ENCODE results near the gene SND1.

Gene SND1

GRCh38 chr7:127759945-127760421 lies 108.0 kb downstream of the SND1 start:
- DNase-seq (ENCODE audit: low read depth): no peak
- H3K4me3 ChIP-seq (ENCODE audit: low read depth, low read length): no peak overlapping the region
- TF ChIP-seq CTCF (IDR thresholded peaks at IDR 0.05; ENCODE audit: insufficient read depth, low read depth, low read length, missing control alignments): no peak

- no peak for TF ChIP-seq CTCF (IDR thresholded peaks at IDR 0.05; ENCODE audit: insufficient read depth, low read depth, low read length, missing control alignments)
- no peak overlapping the region for H3K4me3 ChIP-seq (ENCODE audit: low read depth, low read length)
- no peak for DNase-seq (ENCODE audit: low read depth)
These were observed 108.5 kb downstream of the SND1 start for GRCh38 chr7:127760436-127761031.

- TF ChIP-seq CTCF (IDR thresholded peaks at IDR 0.05; ENCODE audit: insufficient read depth, low read depth, low read length, missing control alignments): no peak
- no peak overlapping the region for H3K4me3 ChIP-seq (ENCODE audit: low read depth, low read length)
- no peak for DNase-seq (ENCODE audit: low read depth)
These were observed 109.2 kb downstream of the SND1 start for GRCh38 chr7:127761196-127761595.

- no peak overlapping the region for H3K4me3 ChIP-seq (ENCODE audit: low read depth, low read length)
- no peak for TF ChIP-seq CTCF (IDR thresholded peaks at IDR 0.05; ENCODE audit: insufficient read depth, low read depth, low read length, missing control alignments)
- no peak for DNase-seq (ENCODE audit: low read depth)
These were observed 112.7 kb downstream of the SND1 start for GRCh38 chr7:127764681-127765080.

- H3K4me3 ChIP-seq (ENCODE audit: low read depth, low read length): no peak overlapping the region
- TF ChIP-seq CTCF (IDR thresholded peaks at IDR 0.05; ENCODE audit: insufficient read depth, low read depth, low read length, missing control alignments): no peak
- peak; percentile 5 for DNase-seq (ENCODE audit: low read depth)
These were observed 113.2 kb downstream of the SND1 start for GRCh38 chr7:127765150-127765549.

- DNase-seq (ENCODE audit: low read depth): no peak
- no peak overlapping the region for H3K4me3 ChIP-seq (ENCODE audit: low read depth, low read length)
- TF ChIP-seq CTCF (IDR thresholded peaks at IDR 0.05; ENCODE audit: insufficient read depth, low read depth, low read length, missing control alignments): no peak
These were observed 115.0 kb downstream of the SND1 start for GRCh38 chr7:127766831-127767459.

GRCh38 chr7:127768241-127768640 lies 116.2 kb downstream of the SND1 start:
- H3K4me3 ChIP-seq (ENCODE audit: low read depth, low read length): no peak overlapping the region
- TF ChIP-seq CTCF (IDR thresholded peaks at IDR 0.05; ENCODE audit: insufficient read depth, low read depth, low read length, missing control alignments): no peak
- DNase-seq (ENCODE audit: low read depth): no peak
